Astrocyte (in vitro differentiated cells and primary cell): ENCODE data around the gene OTUB2. TPM values are rescaled to one million over a fixed set of nuclear protein-coding genes. Genes with fewer than 3 reads are reported as not detected.

Experiments used
- DNase-seq: peaks from one replicate; pipeline ENCODE4 v3.0.0-alpha.2; 2010; ENCODE audit warnings: low read depth
- FAIRE-seq: peaks from 2 replicates; lab custom pipeline; 2011; peaks lifted over from hg19 to GRCh38; lab: Jason Lieb, UNC
- H2AFZ ChIP-seq: 2 replicates; pipeline ENCODE4 v1.6.0; 2012; ENCODE audit warnings: low read depth, low read length, inconsistent platforms
- H3K27ac ChIP-seq: 2 replicates; pipeline ENCODE4 v1.5.1; 2011; ENCODE audit warnings: low read depth, low read length, inconsistent platforms
- H3K27me3 ChIP-seq: 2 replicates; pipeline ENCODE4 v1.6.0; 2011; ENCODE audit warnings: low read length, inconsistent platforms; ENCODE audit not compliant: insufficient read depth
- H3K36me3 ChIP-seq: 2 replicates; pipeline ENCODE4 v1.5.1; 2011; ENCODE audit warnings: low read length, inconsistent platforms; ENCODE audit not compliant: insufficient read depth
- H3K4me1 ChIP-seq: 2 replicates; pipeline ENCODE4 v1.5.1; 2011; ENCODE audit warnings: low read length, inconsistent platforms; ENCODE audit not compliant: insufficient read depth
- H3K4me2 ChIP-seq: 2 replicates; pipeline ENCODE4 v1.6.0; 2012; ENCODE audit warnings: low read length, inconsistent platforms
- H3K4me3 ChIP-seq: 2 replicates; pipeline ENCODE4 v1.5.1; 2011; ENCODE audit warnings: low read depth, mild to moderate bottlenecking, low read length, inconsistent platforms; ENCODE audit not compliant: insufficient read depth
- H3K79me2 ChIP-seq: 2 replicates; pipeline ENCODE4 v1.6.0; 2012; ENCODE audit warnings: mild to moderate bottlenecking, low read length, inconsistent platforms; ENCODE audit not compliant: insufficient read depth
- H3K9ac ChIP-seq: 2 replicates; pipeline ENCODE4 v1.6.0; 2012; ENCODE audit warnings: mild to moderate bottlenecking, low read length, inconsistent platforms
- H3K9me3 ChIP-seq: 2 replicates; pipeline ENCODE4 v1.5.1; 2012; ENCODE audit warnings: low read depth, mild to moderate bottlenecking, low read length, inconsistent platforms; ENCODE audit not compliant: insufficient read depth
- H4K20me1 ChIP-seq: 2 replicates; pipeline ENCODE4 v1.6.0; 2012; ENCODE audit warnings: low read length, inconsistent platforms; ENCODE audit not compliant: insufficient read depth
- H3K27ac Mint-ChIP-seq: one replicate; pipeline ENCODE4 v1.8.0; 2021; ENCODE audit warnings: mild to moderate bottlenecking, mixed read lengths; ENCODE audit not compliant: unreplicated experiment
- H3K27me3 Mint-ChIP-seq: one replicate; pipeline ENCODE4 v1.8.0; 2021; ENCODE audit warnings: low read depth, mixed read lengths; ENCODE audit not compliant: unreplicated experiment
- H3K36me3 Mint-ChIP-seq: one replicate; pipeline ENCODE4 v1.8.0; 2021; ENCODE audit warnings: low read depth, mixed read lengths; ENCODE audit not compliant: unreplicated experiment
- H3K4me1 Mint-ChIP-seq: one replicate; pipeline ENCODE4 v1.8.0; 2021; ENCODE audit warnings: low read depth, mixed read lengths; ENCODE audit not compliant: unreplicated experiment
- H3K4me3 Mint-ChIP-seq: one replicate; pipeline ENCODE4 v1.8.0; 2021; ENCODE audit warnings: mild to moderate bottlenecking, moderate library complexity, mixed read lengths; ENCODE audit not compliant: unreplicated experiment
- H3K9me3 Mint-ChIP-seq: one replicate; pipeline ENCODE4 v1.8.0; 2021; ENCODE audit warnings: mild to moderate bottlenecking, mixed read lengths; ENCODE audit not compliant: unreplicated experiment
- EZH2 ChIP-seq: IDR thresholded peaks from 2 replicates; pipeline ENCODE4 v1.6.1; 2012; ENCODE audit warnings: mild to moderate bottlenecking, low read length, inconsistent platforms; ENCODE audit not compliant: insufficient read depth
- total RNA-seq: library from RNA; stranded (reverse); gene quantifications from 2 replicates; pipeline ENCODE4 v1.2.1, GENCODE V29; 2021
- TF ChIP-seq, protein P1 (sequence below): IDR thresholded peaks from 2 replicates; pipeline ENCODE4 v1.5.1; 2011; ENCODE audit warnings: low read depth, mild to moderate bottlenecking, inconsistent platforms, low read length, moderate library complexity; ENCODE audit not compliant: insufficient read depth

OTUB2 gene
- total RNA-seq, 1 donor from 2014 or later = 3.3 TPM

GRCh38 chr14:94074534-94074933 is 48.4 kb downstream of the OTUB2 start:
- peaks cover 27% of the 10 kb centered on the region for H3K9me3 Mint-ChIP-seq
- H3K79me2 ChIP-seq = peaks cover 100% of the 10 kb centered on the region
- peaks cover 19% of the 10 kb centered on the region for H3K4me1 Mint-ChIP-seq
- no peaks in the 10 kb centered on the region for H3K27me3 Mint-ChIP-seq
- DNase-seq (no peak), FAIRE-seq (no peak)
- H3K36me3 ChIP-seq = peaks cover 11% of the 10 kb centered on the region
- H3K27ac Mint-ChIP-seq = no peak overlapping the region
- no peak overlapping the region for H3K4me3 ChIP-seq
- H2AFZ ChIP-seq = no peak overlapping the region
- no peak overlapping the region for H3K9ac ChIP-seq
- peaks cover 44% of the 10 kb centered on the region for H4K20me1 ChIP-seq
- H3K4me1 ChIP-seq = peaks cover 3% of the 10 kb centered on the region
- TF ChIP-seq EZH2 = no peak
- TF ChIP-seq, protein P1, sequence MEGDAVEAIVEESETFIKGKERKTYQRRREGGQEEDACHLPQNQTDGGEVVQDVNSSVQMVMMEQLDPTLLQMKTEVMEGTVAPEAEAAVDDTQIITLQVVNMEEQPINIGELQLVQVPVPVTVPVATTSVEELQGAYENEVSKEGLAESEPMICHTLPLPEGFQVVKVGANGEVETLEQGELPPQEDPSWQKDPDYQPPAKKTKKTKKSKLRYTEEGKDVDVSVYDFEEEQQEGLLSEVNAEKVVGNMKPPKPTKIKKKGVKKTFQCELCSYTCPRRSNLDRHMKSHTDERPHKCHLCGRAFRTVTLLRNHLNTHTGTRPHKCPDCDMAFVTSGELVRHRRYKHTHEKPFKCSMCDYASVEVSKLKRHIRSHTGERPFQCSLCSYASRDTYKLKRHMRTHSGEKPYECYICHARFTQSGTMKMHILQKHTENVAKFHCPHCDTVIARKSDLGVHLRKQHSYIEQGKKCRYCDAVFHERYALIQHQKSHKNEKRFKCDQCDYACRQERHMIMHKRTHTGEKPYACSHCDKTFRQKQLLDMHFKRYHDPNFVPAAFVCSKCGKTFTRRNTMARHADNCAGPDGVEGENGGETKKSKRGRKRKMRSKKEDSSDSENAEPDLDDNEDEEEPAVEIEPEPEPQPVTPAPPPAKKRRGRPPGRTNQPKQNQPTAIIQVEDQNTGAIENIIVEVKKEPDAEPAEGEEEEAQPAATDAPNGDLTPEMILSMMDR = no peak
- no peak overlapping the region for H3K4me3 Mint-ChIP-seq
- no peaks in the 10 kb centered on the region for H3K9me3 ChIP-seq
- no peak overlapping the region for H3K27ac ChIP-seq
- no peak overlapping the region for H3K4me2 ChIP-seq
- H3K36me3 Mint-ChIP-seq = peaks cover 51% of the 10 kb centered on the region
- H3K27me3 ChIP-seq = no peaks in the 10 kb centered on the region

DNA sequence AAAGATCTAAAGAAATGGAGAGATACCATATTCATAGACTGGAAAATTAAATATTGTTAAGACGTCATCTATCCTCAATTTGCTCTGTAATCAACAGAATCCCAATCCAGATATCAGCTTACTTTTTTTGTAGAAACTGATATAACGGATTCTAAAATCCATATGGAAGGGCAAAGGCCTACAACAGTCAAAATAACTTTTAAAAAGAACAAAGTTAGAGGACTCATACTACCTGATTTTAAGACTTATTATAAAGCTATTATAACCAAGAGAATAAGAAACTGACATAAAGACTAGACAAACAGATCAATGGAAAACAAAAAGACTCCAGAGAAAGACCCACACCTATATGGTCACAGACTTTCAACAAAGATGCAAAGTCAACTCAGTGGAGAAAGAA is 48.9 kb downstream of the OTUB2 start:
- Mint-ChIP-seq H3K36me3 (peaks cover 48% of the 10 kb centered on the region), H3K9me3 (peaks cover 24% of the 10 kb centered on the region), H3K27ac (no peak overlapping the region), H3K4me3 (no peak overlapping the region), H3K27me3 (no peaks in the 10 kb centered on the region), H3K4me1 (peaks cover 22% of the 10 kb centered on the region)
- H3K36me3 ChIP-seq = peaks cover 11% of the 10 kb centered on the region
- H3K9ac ChIP-seq = no peak overlapping the region
- peaks cover 44% of the 10 kb centered on the region for H4K20me1 ChIP-seq
- H3K9me3 ChIP-seq = no peaks in the 10 kb centered on the region
- DNase-seq = no peak
- H3K27me3 ChIP-seq = no peaks in the 10 kb centered on the region
- no peak overlapping the region for H2AFZ ChIP-seq
- H3K4me3 ChIP-seq = no peak overlapping the region
- H3K4me1 ChIP-seq = peaks cover 7% of the 10 kb centered on the region
- TF ChIP-seq, protein P1 = no peak
- TF ChIP-seq EZH2 = no peak
- FAIRE-seq = no peak
- peaks cover 100% of the 10 kb centered on the region for H3K79me2 ChIP-seq
- H3K4me2 ChIP-seq = no peak overlapping the region
- H3K27ac ChIP-seq = no peak overlapping the region

GRCh38 chr14:94077111-94077821 is 51.1 kb downstream of the OTUB2 start:
- peaks cover 33% of the 10 kb centered on the region for H3K36me3 Mint-ChIP-seq
- Histone ChIP-seq H3K36me3 (peaks cover 11% of the 10 kb centered on the region), H3K4me1 (peaks cover 14% of the 10 kb centered on the region), H3K4me2 (peak overlapping the region; percentile 43), H3K9ac (no peak overlapping the region), H3K79me2 (peaks cover 97% of the 10 kb centered on the region), H3K4me3 (no peak overlapping the region), H3K27ac (no peak overlapping the region), H3K9me3 (no peaks in the 10 kb centered on the region), H3K27me3 (no peaks in the 10 kb centered on the region), H4K20me1 (peaks cover 41% of the 10 kb centered on the region), H2AFZ (no peak overlapping the region)
- no peak for TF ChIP-seq EZH2
- TF ChIP-seq, protein P1 = no peak
- H3K4me3 Mint-ChIP-seq = peak overlapping the region; percentile 58
- peaks cover 12% of the 10 kb centered on the region for H3K9me3 Mint-ChIP-seq
- FAIRE-seq (no peak), DNase-seq (no peak)
- no peak overlapping the region for H3K27ac Mint-ChIP-seq
- H3K4me1 Mint-ChIP-seq = peaks cover 22% of the 10 kb centered on the region
- H3K27me3 Mint-ChIP-seq = no peaks in the 10 kb centered on the region
